Vagina (tissue), 2 donors: Measurements from ENCODE around the gene CALML5.

Source experiments
- CTCF ChIP-seq, 3 experiments: fragments of 450-650 bp in 2 of 3; fragments of 200-600 bp in 1 of 3; sonication (generic) in 1 of 3; IDR thresholded peaks; one replicate each; pipeline ENCODE4 v1.5.1; 2017 to 2019; ENCODE audit warnings: antibody characterized with exemption in 3 of 3, mild to moderate bottlenecking in 2 of 3, moderate library complexity in 2 of 3
- POLR2A ChIP-seq, 2 donors: fragments of 450-650 bp; IDR thresholded peaks; one replicate each; pipeline ENCODE4 v1.6.1; 2017; ENCODE audit warnings: antibody characterized with exemption in 2 of 2, mild to moderate bottlenecking in 2 of 2, moderate library complexity in 2 of 2

GRCh38 chr10:5534051-5534821 lies 34.9 kb upstream of the CALML5 start:
- no peak for TF ChIP-seq CTCF (IDR thresholded peaks at IDR 0.05)
- TF ChIP-seq POLR2A (IDR thresholded peaks at IDR 0.05): no peak
